RWPE2 (cell line): ENCODE results near the gene MSGN1.

Source experiments
- ATAC-seq: fragments of 200-7000 bp; cut with Tn5 transposase; 3 replicates; pipeline ENCODE4 v1.9.1; 2021; ENCODE audit warnings: low read depth
- DNase-seq: peaks from one replicate; pipeline ENCODE4 v3.0.0-alpha.2; 2020; ENCODE audit warnings: low spot score
- H3K27ac ChIP-seq: fragments of 450-650 bp; 2 replicates; pipeline ENCODE4 v1.5.1; 2017; ENCODE audit warnings: mild to moderate bottlenecking; ENCODE audit not compliant: poor library complexity, severe bottlenecking
- H3K27me3 ChIP-seq: fragments of 250-450 bp; sonication (Bioruptor Pico); 2 replicates; pipeline ENCODE4 v1.5.1; 2021; ENCODE audit warnings: mild to moderate bottlenecking, moderate library complexity; ENCODE audit not compliant: insufficient read depth, poor library complexity, severe bottlenecking
- H3K36me3 ChIP-seq: fragments of 250-450 bp; sonication (Bioruptor Pico); 2 replicates; pipeline ENCODE4 v1.5.1; 2020; ENCODE audit warnings: low read depth, mild to moderate bottlenecking, moderate library complexity
- H3K4me1 ChIP-seq: fragments of 250-450 bp; sonication (Bioruptor Pico); 2 replicates; pipeline ENCODE4 v1.5.1; 2021; ENCODE audit warnings: mild to moderate bottlenecking, moderate library complexity; ENCODE audit not compliant: insufficient read depth, poor library complexity, severe bottlenecking
- H3K4me3 ChIP-seq: fragments of 250-450 bp; sonication (Bioruptor Pico); 2 replicates; pipeline ENCODE4 v1.5.1; 2021; ENCODE audit warnings: mild to moderate bottlenecking, moderate library complexity; ENCODE audit not compliant: severe bottlenecking
- H3K9me3 ChIP-seq: fragments of 250-450 bp; sonication (Bioruptor Pico); 2 replicates; pipeline ENCODE4 v1.5.1; 2021; ENCODE audit warnings: mild to moderate bottlenecking, moderate library complexity; ENCODE audit not compliant: severe bottlenecking
- TF ChIP-seq, protein P1 (sequence below): fragments of 450-650 bp; IDR thresholded peaks from one replicate; pipeline ENCODE4 v1.5.1; 2017; ENCODE audit warnings: mild to moderate bottlenecking, moderate library complexity; ENCODE audit not compliant: poor library complexity, severe bottlenecking

The MSGN1 gene

DNA sequence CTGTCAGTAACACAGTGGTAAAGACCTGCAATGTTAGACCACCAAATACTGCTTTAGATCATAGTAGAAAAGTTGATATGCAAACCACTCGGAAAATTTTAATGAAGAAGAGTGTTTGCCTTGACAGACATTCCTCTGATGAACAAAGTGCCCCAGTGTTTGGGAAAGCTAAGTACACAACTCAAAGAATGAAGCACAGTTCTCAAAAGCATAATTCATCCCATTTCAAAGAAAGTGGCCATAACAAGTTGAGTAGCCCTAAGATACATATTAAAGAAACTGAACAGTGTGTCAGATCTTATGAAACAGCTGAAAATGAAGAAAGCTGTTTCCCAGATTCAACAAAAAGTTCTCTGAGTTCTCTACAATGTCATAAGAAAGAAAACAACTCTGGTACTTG lies 34.8 kb upstream of the MSGN1 start:
- no peak for DNase-seq
- TF ChIP-seq, protein P1, sequence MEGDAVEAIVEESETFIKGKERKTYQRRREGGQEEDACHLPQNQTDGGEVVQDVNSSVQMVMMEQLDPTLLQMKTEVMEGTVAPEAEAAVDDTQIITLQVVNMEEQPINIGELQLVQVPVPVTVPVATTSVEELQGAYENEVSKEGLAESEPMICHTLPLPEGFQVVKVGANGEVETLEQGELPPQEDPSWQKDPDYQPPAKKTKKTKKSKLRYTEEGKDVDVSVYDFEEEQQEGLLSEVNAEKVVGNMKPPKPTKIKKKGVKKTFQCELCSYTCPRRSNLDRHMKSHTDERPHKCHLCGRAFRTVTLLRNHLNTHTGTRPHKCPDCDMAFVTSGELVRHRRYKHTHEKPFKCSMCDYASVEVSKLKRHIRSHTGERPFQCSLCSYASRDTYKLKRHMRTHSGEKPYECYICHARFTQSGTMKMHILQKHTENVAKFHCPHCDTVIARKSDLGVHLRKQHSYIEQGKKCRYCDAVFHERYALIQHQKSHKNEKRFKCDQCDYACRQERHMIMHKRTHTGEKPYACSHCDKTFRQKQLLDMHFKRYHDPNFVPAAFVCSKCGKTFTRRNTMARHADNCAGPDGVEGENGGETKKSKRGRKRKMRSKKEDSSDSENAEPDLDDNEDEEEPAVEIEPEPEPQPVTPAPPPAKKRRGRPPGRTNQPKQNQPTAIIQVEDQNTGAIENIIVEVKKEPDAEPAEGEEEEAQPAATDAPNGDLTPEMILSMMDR = no peak
- no peaks in the 10 kb centered on the region for H3K9me3 ChIP-seq
- no peaks in the 10 kb centered on the region for H3K27me3 ChIP-seq
- H3K36me3 ChIP-seq = peaks cover 55% of the 10 kb centered on the region
- no peak for ATAC-seq
- H3K4me1 ChIP-seq = no peaks in the 10 kb centered on the region
- H3K4me3 ChIP-seq = no peak overlapping the region
- H3K27ac ChIP-seq = no peak overlapping the region

DNA sequence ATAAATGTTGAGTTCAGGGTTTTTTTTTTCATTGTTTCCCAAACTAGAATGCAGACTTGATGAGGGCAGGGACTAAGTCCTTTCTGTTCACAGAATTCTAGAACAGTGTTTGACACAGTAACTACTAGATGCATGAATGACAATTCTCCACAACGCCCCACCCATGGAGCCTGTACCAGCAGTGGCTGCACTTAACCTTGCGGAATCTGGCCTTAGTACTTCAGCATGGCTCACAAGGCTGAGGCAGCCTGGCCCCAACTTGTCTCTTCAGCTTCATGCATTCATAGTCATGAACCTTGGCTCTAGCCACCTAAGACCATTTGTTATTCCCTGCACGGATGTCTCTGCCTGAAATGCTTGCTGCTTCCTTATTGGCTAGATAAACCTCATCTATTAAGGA lies 29.5 kb upstream of the MSGN1 start:
- DNase-seq (no peak), ATAC-seq (no peak)
- no peak overlapping the region for H3K4me3 ChIP-seq
- peaks cover 8% of the 10 kb centered on the region for H3K36me3 ChIP-seq
- H3K27ac ChIP-seq = no peak overlapping the region
- H3K9me3 ChIP-seq = no peaks in the 10 kb centered on the region
- H3K4me1 ChIP-seq = no peaks in the 10 kb centered on the region
- TF ChIP-seq, protein P1 = no peak
- H3K27me3 ChIP-seq = no peaks in the 10 kb centered on the region

DNA sequence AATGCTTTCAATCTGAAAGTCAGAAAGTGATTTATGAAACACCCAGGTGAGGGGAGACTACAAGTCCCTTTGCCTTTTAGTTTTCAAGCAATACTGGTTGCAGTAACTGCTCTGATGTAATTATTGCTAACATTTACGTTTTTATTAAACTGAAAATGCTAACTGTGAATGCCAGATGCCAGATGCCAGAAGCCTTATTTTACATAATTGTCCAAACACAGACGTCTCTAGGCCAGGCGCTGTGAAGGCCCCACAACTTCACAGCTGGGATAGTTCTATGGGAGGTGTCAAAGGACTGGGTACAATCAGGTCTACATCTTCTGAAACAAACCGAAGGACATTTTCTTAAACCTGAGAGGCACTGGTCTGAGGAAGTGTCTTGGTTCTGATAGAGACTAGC lies 27.5 kb upstream of the MSGN1 start:
- DNase-seq = no peak
- H3K27me3 ChIP-seq = no peaks in the 10 kb centered on the region
- no peak overlapping the region for H3K27ac ChIP-seq
- H3K36me3 ChIP-seq = no peaks in the 10 kb centered on the region
- H3K9me3 ChIP-seq = no peaks in the 10 kb centered on the region
- ATAC-seq = no peak
- H3K4me1 ChIP-seq = no peaks in the 10 kb centered on the region
- no peak overlapping the region for H3K4me3 ChIP-seq
- TF ChIP-seq, protein P1 = no peak

DNA sequence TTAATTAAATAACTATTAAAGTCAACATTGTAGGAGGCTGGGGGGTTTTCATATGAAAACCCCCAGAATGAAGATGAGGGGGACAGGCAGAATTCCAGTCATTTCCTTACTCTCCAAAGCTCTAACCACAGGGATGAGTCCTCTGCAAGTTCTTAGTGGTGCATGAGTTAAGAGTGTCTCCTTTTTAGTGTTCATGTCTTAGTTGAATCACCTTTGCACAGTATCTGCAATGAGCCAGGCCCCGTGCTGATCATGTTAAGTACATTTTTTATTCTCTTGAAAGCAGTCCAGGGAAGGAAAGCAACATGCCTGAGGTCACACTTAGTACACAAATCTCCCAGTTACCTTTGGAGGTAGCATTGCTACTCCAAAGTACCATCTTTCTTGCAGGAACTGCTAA lies 25.7 kb upstream of the MSGN1 start:
- Histone ChIP-seq H3K27me3 (no peaks in the 10 kb centered on the region), H3K9me3 (no peaks in the 10 kb centered on the region), H3K27ac (no peak overlapping the region), H3K36me3 (no peaks in the 10 kb centered on the region), H3K4me3 (no peak overlapping the region), H3K4me1 (no peaks in the 10 kb centered on the region)
- DNase-seq (no peak), ATAC-seq (no peak)
- TF ChIP-seq, protein P1 = no peak

DNA sequence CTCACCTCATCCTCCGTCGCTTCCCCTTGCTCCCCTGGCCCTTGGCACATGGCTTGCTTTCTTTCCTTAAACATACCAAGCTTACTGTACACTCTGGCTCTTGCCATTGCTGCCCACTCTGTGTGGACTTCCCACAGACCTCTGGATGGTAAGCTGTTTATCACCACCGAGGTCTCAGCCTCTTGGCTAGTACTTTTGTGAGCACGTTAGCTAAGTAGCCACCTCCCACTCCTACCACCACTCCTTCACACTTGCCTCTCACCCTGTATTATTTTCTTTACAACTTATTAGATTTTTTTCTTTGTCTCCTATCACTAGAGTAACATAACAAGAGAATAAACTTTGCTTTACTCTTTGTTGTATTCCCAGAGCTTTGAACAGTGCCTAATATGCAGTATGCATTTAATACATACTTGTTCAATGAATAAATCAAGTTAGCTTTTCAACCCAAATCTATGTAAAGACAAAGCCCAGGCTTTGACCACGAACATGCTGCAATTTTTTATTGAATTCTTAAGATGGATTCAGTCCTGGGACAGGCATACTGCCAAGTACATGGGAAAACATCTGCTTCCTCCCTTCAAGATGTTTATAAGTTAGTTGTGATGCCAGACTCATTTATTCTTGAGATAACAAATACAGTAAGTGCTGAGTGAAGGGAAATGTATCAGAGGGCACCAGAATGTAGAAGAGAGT lies 25.0 kb upstream of the MSGN1 start:
- Histone ChIP-seq H3K36me3 (no peaks in the 10 kb centered on the region), H3K27me3 (no peaks in the 10 kb centered on the region), H3K9me3 (no peaks in the 10 kb centered on the region), H3K4me3 (no peak overlapping the region), H3K27ac (no peak overlapping the region), H3K4me1 (no peaks in the 10 kb centered on the region)
- no peak for ATAC-seq
- TF ChIP-seq, protein P1 = no peak
- DNase-seq = no peak
